Large intestine (tissue), 3 donors: Measurements from ENCODE around the gene KAZN. TPM values are rescaled to one million over a fixed set of nuclear protein-coding genes. Genes with fewer than 3 reads are reported as not detected.
"Not testable (repeated sequence)": the region's sequence is repeated elsewhere in the genome, so short reads cannot be mapped to it uniquely, and the experiment has no call there.

Experiments used
- DNase-seq, 2 donors: peaks; one replicate each; pipeline versions ENCODE4 v3.0.0 to v3.0.0-alpha.2; 2013
- H3K27ac ChIP-seq: one replicate; pipeline ENCODE4 v1.5.1; 2013; ENCODE audit warnings: low read length
- H3K27me3 ChIP-seq: 2 replicates; pipeline ENCODE4 v1.6.1; 2013; ENCODE audit warnings: low read length; ENCODE audit not compliant: control insufficient read depth, insufficient read depth
- H3K36me3 ChIP-seq: 2 replicates; pipeline ENCODE4 v1.6.1; 2013; ENCODE audit warnings: low read length; ENCODE audit not compliant: control insufficient read depth, insufficient read depth
- H3K4me1 ChIP-seq: one replicate; pipeline ENCODE4 v1.6.1; 2013; ENCODE audit warnings: low read length; ENCODE audit not compliant: control insufficient read depth, insufficient read depth
- H3K4me3 ChIP-seq: one replicate; pipeline ENCODE4 v1.5.1; 2013; ENCODE audit warnings: low read length
- H3K9me3 ChIP-seq: one replicate; pipeline ENCODE4 v1.6.1; 2013; ENCODE audit warnings: mild to moderate bottlenecking, low read depth, low read length, moderate library complexity; ENCODE audit not compliant: control insufficient read depth
- WGBS: methylation state at CpG from one replicate; pipeline ENCODE4 v1.1.5; 2013; ENCODE audit warnings: low lambda C conversion rate; ENCODE audit not compliant: insufficient coverage; 5-methylcytosine and 5-hydroxymethylcytosine counted together
- polyA plus RNA-seq: library from polyadenylated mRNA; unstranded; fragments of 120-200 nt; gene quantifications from one replicate; pipeline ENCODE4 v1.2.1, GENCODE V29; 2013

Gene KAZN
- polyA plus RNA-seq, 1 donor, result 30.4 TPM

- H3K36me3 ChIP-seq, result peaks cover 35% of the 10 kb centered on the region
- no peaks in the 10 kb centered on the region for H3K27me3 ChIP-seq
- no CpG with 5 or more reads among the region's 19 CpGs for WGBS
- no peak overlapping the region for H3K4me3 ChIP-seq
- H3K9me3 ChIP-seq, result no peaks in the 10 kb centered on the region
- DNase-seq, result no peak
- H3K4me1 ChIP-seq, result no peaks in the 10 kb centered on the region
- no peak overlapping the region for H3K27ac ChIP-seq
These were observed 360.0 kb downstream of the KAZN start for GRCh38 chr1:14958249-14959058.

GRCh38 chr1:14959059-14959694 is 360.7 kb downstream of the KAZN start:
- no peaks in the 10 kb centered on the region for H3K9me3 ChIP-seq
- WGBS, result no CpG with 5 or more reads among the region's 14 CpGs
- no peak overlapping the region for H3K27ac ChIP-seq
- H3K4me3 ChIP-seq, result no peak overlapping the region
- H3K4me1 ChIP-seq, result no peaks in the 10 kb centered on the region
- peaks cover 35% of the 10 kb centered on the region for H3K36me3 ChIP-seq
- DNase-seq, result no peak
- no peaks in the 10 kb centered on the region for H3K27me3 ChIP-seq

GRCh38 chr1:14961661-14962267 is 363.3 kb downstream of the KAZN start:
- H3K4me1 ChIP-seq, result no peaks in the 10 kb centered on the region
- no peak overlapping the region for H3K27ac ChIP-seq
- WGBS, result no CpG with 5 or more reads among the region's 3 CpGs
- H3K27me3 ChIP-seq, result no peaks in the 10 kb centered on the region
- H3K36me3 ChIP-seq, result peaks cover 38% of the 10 kb centered on the region
- no peak overlapping the region for H3K4me3 ChIP-seq
- DNase-seq, result no peak
- no peaks in the 10 kb centered on the region for H3K9me3 ChIP-seq

GRCh38 chr1:14962407-14962806 is 363.9 kb downstream of the KAZN start:
- WGBS, result no CpG with 5 or more reads among the region's 7 CpGs
- H3K27ac ChIP-seq, result no peak overlapping the region
- no peaks in the 10 kb centered on the region for H3K27me3 ChIP-seq
- H3K9me3 ChIP-seq, result no peaks in the 10 kb centered on the region
- no peak for DNase-seq
- peaks cover 43% of the 10 kb centered on the region for H3K36me3 ChIP-seq
- H3K4me1 ChIP-seq, result no peaks in the 10 kb centered on the region
- no peak overlapping the region for H3K4me3 ChIP-seq

- not testable (repeated sequence) for H3K27me3 ChIP-seq, H3K4me3 ChIP-seq, DNase-seq, H3K9me3 ChIP-seq, H3K4me1 ChIP-seq, H3K27ac ChIP-seq
- H3K36me3 ChIP-seq, result peaks cover 45% of the 10 kb centered on the region
- whole genome bisulfite sequencing, result no CpG with 5 or more reads among the region's 10 CpGs
These were observed 365.6 kb downstream of the KAZN start for GRCh38 chr1:14963791-14964710.

GRCh38 chr1:14964711-14965055 is 366.2 kb downstream of the KAZN start:
- H3K9me3 ChIP-seq, result no peaks in the 10 kb centered on the region
- no peak overlapping the region for H3K27ac ChIP-seq
- H3K4me1 ChIP-seq, result no peaks in the 10 kb centered on the region
- WGBS, result no CpG with 5 or more reads among the region's 4 CpGs
- no peak overlapping the region for H3K4me3 ChIP-seq
- DNase-seq, result no peak
- H3K27me3 ChIP-seq, result no peaks in the 10 kb centered on the region
- H3K36me3 ChIP-seq, result peaks cover 45% of the 10 kb centered on the region

- Histone ChIP-seq H3K27me3 (no peaks in the 10 kb centered on the region), H3K9me3 (no peaks in the 10 kb centered on the region), H3K4me3 (no peak overlapping the region), H3K4me1 (no peaks in the 10 kb centered on the region), H3K36me3 (peaks cover 16% of the 10 kb centered on the region), H3K27ac (no peak overlapping the region)
- no CpG with 5 or more reads among the region's 15 CpGs for WGBS
- DNase-seq, result no peak
These were observed 369.9 kb downstream of the KAZN start for GRCh38 chr1:14968251-14968851.

- H3K4me1 ChIP-seq, result no peaks in the 10 kb centered on the region
- peaks cover 13% of the 10 kb centered on the region for H3K36me3 ChIP-seq
- no peak overlapping the region for H3K4me3 ChIP-seq
- no peaks in the 10 kb centered on the region for H3K9me3 ChIP-seq
- no peak for DNase-seq
- no CpG with 5 or more reads among the region's 7 CpGs for WGBS
- no peaks in the 10 kb centered on the region for H3K27me3 ChIP-seq
- no peak overlapping the region for H3K27ac ChIP-seq
These were observed 370.5 kb downstream of the KAZN start for GRCh38 chr1:14969006-14969405.

- Histone ChIP-seq H3K4me1 (no peaks in the 10 kb centered on the region), H3K4me3 (no peak overlapping the region), H3K27me3 (no peaks in the 10 kb centered on the region), H3K27ac (no peak overlapping the region), H3K9me3 (no peaks in the 10 kb centered on the region), H3K36me3 (peaks cover 9% of the 10 kb centered on the region)
- 100% methylated on average over 2 of the region's 16 CpGs for WGBS
- DNase-seq, result peak; percentile 48 to 75
These were observed 371.8 kb downstream of the KAZN start for GRCh38 chr1:14970115-14970798.
